ENCODE results near the gene ERP27.

DNA sequence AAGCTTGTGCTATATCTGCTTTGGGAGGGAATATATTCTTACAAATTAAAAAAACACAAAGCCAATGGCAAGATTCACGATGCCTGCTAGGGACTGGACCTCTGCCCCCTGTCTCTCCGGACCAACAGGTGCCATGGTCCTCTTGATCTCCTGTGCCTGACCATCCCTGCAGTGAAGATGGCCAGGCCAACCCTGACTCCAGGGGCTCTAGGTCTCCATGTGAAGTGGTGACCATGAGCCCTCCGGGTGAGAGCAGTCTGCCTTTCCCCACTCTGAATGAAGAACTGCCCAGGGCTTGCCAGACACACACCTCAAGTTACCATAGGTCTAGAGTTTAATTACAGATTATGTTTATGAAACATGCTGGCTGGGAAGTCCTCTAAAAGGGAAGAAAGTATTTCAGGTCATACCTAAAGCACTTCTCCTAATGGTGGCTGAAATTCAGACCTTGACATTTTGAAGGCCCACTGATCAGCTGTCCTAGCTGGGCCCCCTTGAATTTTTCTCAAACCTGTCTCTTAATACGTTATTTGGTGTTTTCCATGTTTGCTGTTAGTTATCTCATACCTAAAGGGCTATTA lies 21.7 kb upstream of the ERP27 start:
- TF ChIP-seq, protein P1, sequence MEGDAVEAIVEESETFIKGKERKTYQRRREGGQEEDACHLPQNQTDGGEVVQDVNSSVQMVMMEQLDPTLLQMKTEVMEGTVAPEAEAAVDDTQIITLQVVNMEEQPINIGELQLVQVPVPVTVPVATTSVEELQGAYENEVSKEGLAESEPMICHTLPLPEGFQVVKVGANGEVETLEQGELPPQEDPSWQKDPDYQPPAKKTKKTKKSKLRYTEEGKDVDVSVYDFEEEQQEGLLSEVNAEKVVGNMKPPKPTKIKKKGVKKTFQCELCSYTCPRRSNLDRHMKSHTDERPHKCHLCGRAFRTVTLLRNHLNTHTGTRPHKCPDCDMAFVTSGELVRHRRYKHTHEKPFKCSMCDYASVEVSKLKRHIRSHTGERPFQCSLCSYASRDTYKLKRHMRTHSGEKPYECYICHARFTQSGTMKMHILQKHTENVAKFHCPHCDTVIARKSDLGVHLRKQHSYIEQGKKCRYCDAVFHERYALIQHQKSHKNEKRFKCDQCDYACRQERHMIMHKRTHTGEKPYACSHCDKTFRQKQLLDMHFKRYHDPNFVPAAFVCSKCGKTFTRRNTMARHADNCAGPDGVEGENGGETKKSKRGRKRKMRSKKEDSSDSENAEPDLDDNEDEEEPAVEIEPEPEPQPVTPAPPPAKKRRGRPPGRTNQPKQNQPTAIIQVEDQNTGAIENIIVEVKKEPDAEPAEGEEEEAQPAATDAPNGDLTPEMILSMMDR (IDR thresholded peaks at IDR 0.05), result no peak
- no peak for TF ChIP-seq EP300 (IDR thresholded peaks at IDR 0.05)
- no peak for TF ChIP-seq POLR2A (IDR thresholded peaks at IDR 0.05)

Measured in stomach (tissue), 4 donors.